Measurements from ENCODE around the gene SUPT20HL1. TPM values are rescaled to one million over a fixed set of nuclear protein-coding genes. Genes with fewer than 3 reads are reported as not detected.
"Not testable (repeated sequence)": the region's sequence is repeated elsewhere in the genome, so short reads cannot be mapped to it uniquely, and the experiment has no call there.

Gene SUPT20HL1
- total RNA-seq (2014; rRNA removed) (not detected in 2 replicates), Bru-seq, nascent RNA (not detected), BruChase-seq, experiment 1, labeled RNA remaining after a 6-hour chase (not detected), BruChase-seq, experiment 2, labeled RNA remaining after a 2-hour chase (not detected)
- long read RNA-seq = 0 reads

DNA sequence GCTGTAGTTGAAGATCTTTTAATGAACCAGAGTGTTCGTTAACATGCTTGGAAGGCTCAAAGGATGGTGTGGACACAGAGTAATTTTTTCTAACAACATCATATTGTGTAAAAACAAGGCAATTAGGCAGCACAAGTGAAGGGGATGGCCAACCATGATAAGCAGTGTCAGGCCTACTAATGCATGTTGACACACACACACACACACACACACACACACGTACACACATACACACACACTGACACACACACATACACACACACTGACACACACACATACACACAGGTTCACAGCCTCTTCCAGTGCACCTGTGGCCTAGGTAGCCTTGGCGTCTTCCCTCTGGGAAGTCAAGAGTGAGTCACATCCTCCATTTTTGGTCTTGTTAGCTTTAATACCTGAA, at the start of gene SUPT20HL1:
Gene SUPT20HL1 (plus strand): TSS at position 368 of the 400 bp plus-strand sequence. CDS start 2,122 bp downstream, outside the sequence.
- no peaks in the 10 kb centered on the region for H4K20me1 ChIP-seq (ENCODE audit: low read length)
- no peaks in the 10 kb centered on the region for H3K4me1 ChIP-seq (ENCODE audit: insufficient read depth, low read length)
- ATAC-seq = no peak
- H3K9me2 ChIP-seq (replicated peaks; ENCODE audit: low read length) = no peaks in the 10 kb centered on the region
- H3K27me3 ChIP-seq (ENCODE audit: low read length) = no peaks in the 10 kb centered on the region
- H3K9ac ChIP-seq (ENCODE audit: low read length) = no peak within 1 kb of the TSS
- no peak for DNase-seq
- TF ChIP-seq, protein P1, sequence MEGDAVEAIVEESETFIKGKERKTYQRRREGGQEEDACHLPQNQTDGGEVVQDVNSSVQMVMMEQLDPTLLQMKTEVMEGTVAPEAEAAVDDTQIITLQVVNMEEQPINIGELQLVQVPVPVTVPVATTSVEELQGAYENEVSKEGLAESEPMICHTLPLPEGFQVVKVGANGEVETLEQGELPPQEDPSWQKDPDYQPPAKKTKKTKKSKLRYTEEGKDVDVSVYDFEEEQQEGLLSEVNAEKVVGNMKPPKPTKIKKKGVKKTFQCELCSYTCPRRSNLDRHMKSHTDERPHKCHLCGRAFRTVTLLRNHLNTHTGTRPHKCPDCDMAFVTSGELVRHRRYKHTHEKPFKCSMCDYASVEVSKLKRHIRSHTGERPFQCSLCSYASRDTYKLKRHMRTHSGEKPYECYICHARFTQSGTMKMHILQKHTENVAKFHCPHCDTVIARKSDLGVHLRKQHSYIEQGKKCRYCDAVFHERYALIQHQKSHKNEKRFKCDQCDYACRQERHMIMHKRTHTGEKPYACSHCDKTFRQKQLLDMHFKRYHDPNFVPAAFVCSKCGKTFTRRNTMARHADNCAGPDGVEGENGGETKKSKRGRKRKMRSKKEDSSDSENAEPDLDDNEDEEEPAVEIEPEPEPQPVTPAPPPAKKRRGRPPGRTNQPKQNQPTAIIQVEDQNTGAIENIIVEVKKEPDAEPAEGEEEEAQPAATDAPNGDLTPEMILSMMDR (conservative IDR thresholded peaks at IDR 0.05; ENCODE audit: low read depth, low read length) = no peak
- no peak for TF ChIP-seq EZH2phosphoT487 (IDR thresholded peaks at IDR 0.05; ENCODE audit: borderline replicate concordance, low read length)
- TF ChIP-seq EZH2 (IDR thresholded peaks at IDR 0.05; ENCODE audit: low read length, unreplicated experiment) = no peak
- H3K79me2 ChIP-seq (ENCODE audit: low read length) = no peaks in the 10 kb centered on the region
- H3K4me2 ChIP-seq (ENCODE audit: low read length) = no peak within 1 kb of the TSS
- BruUV-seq (replicated peaks) = no TSS peak
- H3K9me3 ChIP-seq (ENCODE audit: low read length) = no peaks in the 10 kb centered on the region
- no peak within 1 kb of the TSS for H3K27ac ChIP-seq (ENCODE audit: low read length)
- no peak within 1 kb of the TSS for H2AFZ ChIP-seq (ENCODE audit: low read length)
- H3K4me3 ChIP-seq (ENCODE audit: low read length) = no peak within 1 kb of the TSS
- ChIA-PET POLR2A (ENCODE audit: unreplicated experiment) (no interaction called here), CTCF (no interaction called here)
- H3F3A ChIP-seq (ENCODE audit: low read length, unreplicated experiment) = no peaks in the 10 kb centered on the region
- H3K36me3 ChIP-seq (ENCODE audit: low read depth, low read length) = no peaks in the 10 kb centered on the region
- intact Hi-C loops (cut with micrococcal nuclease) = no loop called here

GRCh38 chrX:24310916-24311315, 49.5 kb upstream of the SUPT20HL1 start:
- intact Hi-C loops (cut with micrococcal nuclease); H3K9ac ChIP-seq (ENCODE audit: low read length); H3K4me3 ChIP-seq (ENCODE audit: low read length); H3K4me2 ChIP-seq (ENCODE audit: low read length); BruUV-seq (replicated peaks); H3K79me2 ChIP-seq (ENCODE audit: low read length); H2AFZ ChIP-seq (ENCODE audit: low read length); H3K27me3 ChIP-seq (ENCODE audit: low read length); ATAC-seq; H4K20me1 ChIP-seq (ENCODE audit: low read length); H3K9me3 ChIP-seq (ENCODE audit: low read length); H3K36me3 ChIP-seq (ENCODE audit: low read depth, low read length); H3F3A ChIP-seq (ENCODE audit: low read length, unreplicated experiment); H3K4me1 ChIP-seq (ENCODE audit: insufficient read depth, low read length); H3K9me2 ChIP-seq (replicated peaks; ENCODE audit: low read length); DNase-seq; CTCF ChIA-PET; H3K27ac ChIP-seq (ENCODE audit: low read length); POLR2A ChIA-PET (ENCODE audit: unreplicated experiment): not testable (repeated sequence)

GRCh38 chrX:24311507-24312248, 48.8 kb upstream of the SUPT20HL1 start:
- CTCF ChIA-PET; H3K27ac ChIP-seq (ENCODE audit: low read length); H3K4me3 ChIP-seq (ENCODE audit: low read length); ATAC-seq; H3K9me3 ChIP-seq (ENCODE audit: low read length); H3K9me2 ChIP-seq (replicated peaks; ENCODE audit: low read length); H3K79me2 ChIP-seq (ENCODE audit: low read length); H3K27me3 ChIP-seq (ENCODE audit: low read length); DNase-seq; H3K36me3 ChIP-seq (ENCODE audit: low read depth, low read length); H3K9ac ChIP-seq (ENCODE audit: low read length); H3F3A ChIP-seq (ENCODE audit: low read length, unreplicated experiment); H3K4me2 ChIP-seq (ENCODE audit: low read length); H2AFZ ChIP-seq (ENCODE audit: low read length); intact Hi-C loops (cut with micrococcal nuclease); H4K20me1 ChIP-seq (ENCODE audit: low read length); BruUV-seq (replicated peaks); H3K4me1 ChIP-seq (ENCODE audit: insufficient read depth, low read length); POLR2A ChIA-PET (ENCODE audit: unreplicated experiment): not testable (repeated sequence)

- H3F3A ChIP-seq (ENCODE audit: low read length, unreplicated experiment); H3K4me3 ChIP-seq (ENCODE audit: low read length); H3K9ac ChIP-seq (ENCODE audit: low read length); H4K20me1 ChIP-seq (ENCODE audit: low read length); H3K9me3 ChIP-seq (ENCODE audit: low read length); DNase-seq; H3K27me3 ChIP-seq (ENCODE audit: low read length); H3K36me3 ChIP-seq (ENCODE audit: low read depth, low read length); H3K79me2 ChIP-seq (ENCODE audit: low read length); H3K9me2 ChIP-seq (replicated peaks; ENCODE audit: low read length); POLR2A ChIA-PET (ENCODE audit: unreplicated experiment); H3K27ac ChIP-seq (ENCODE audit: low read length); ATAC-seq; H3K4me1 ChIP-seq (ENCODE audit: insufficient read depth, low read length); H2AFZ ChIP-seq (ENCODE audit: low read length); CTCF ChIA-PET; intact Hi-C loops (cut with micrococcal nuclease); BruUV-seq (replicated peaks); H3K4me2 ChIP-seq (ENCODE audit: low read length): not testable (repeated sequence)
Observed at GRCh38 chrX:24312249-24312607, 48.2 kb upstream of the SUPT20HL1 start.

Data from PC-3 (cell line).